ENCODE data around the gene DYNC1I1.

DYNC1I1 gene

DNA sequence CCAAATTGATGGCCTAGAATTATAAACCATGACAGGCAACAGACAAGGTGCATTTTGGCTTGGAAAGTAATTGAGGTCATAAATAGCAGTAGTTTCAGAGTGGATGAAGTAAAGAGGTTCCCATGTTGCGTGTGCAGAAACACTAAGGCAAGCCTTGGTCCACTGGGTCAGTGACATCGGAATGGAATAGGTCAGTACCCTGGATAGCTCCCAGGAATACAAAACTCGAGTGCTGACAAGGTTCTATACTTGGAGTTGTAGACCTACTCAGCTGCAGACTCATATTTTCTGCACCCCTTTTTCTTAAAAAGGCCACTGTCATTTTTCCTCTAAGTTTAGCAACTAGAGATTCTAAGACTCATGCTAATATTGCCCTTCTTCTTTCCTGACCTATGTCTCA, 132.8 kb downstream of the DYNC1I1 start:
- Histone ChIP-seq H3K79me2 (ENCODE audit: insufficient read depth, low read depth) (no peaks in the 10 kb centered on the region), H3K9ac (no peak overlapping the region), H2AFZ (ENCODE audit: low read depth) (no peak overlapping the region), H3K4me2 (no peak overlapping the region), H3K27me3 (ENCODE audit: insufficient read depth, low read depth) (no peaks in the 10 kb centered on the region), H3K4me1 (ENCODE audit: low read depth, poor library complexity, severe bottlenecking) (peaks cover 3% of the 10 kb centered on the region), H3K27ac (no peak overlapping the region), H3K36me3 (ENCODE audit: insufficient read depth) (no peaks in the 10 kb centered on the region), H4K20me1 (ENCODE audit: insufficient read depth) (no peaks in the 10 kb centered on the region), H3K4me3 (IDR thresholded peaks at IDR 0.05; ENCODE audit: insufficient read depth, low read depth, low read length) (no peak overlapping the region)
- TF ChIP-seq, protein P1, sequence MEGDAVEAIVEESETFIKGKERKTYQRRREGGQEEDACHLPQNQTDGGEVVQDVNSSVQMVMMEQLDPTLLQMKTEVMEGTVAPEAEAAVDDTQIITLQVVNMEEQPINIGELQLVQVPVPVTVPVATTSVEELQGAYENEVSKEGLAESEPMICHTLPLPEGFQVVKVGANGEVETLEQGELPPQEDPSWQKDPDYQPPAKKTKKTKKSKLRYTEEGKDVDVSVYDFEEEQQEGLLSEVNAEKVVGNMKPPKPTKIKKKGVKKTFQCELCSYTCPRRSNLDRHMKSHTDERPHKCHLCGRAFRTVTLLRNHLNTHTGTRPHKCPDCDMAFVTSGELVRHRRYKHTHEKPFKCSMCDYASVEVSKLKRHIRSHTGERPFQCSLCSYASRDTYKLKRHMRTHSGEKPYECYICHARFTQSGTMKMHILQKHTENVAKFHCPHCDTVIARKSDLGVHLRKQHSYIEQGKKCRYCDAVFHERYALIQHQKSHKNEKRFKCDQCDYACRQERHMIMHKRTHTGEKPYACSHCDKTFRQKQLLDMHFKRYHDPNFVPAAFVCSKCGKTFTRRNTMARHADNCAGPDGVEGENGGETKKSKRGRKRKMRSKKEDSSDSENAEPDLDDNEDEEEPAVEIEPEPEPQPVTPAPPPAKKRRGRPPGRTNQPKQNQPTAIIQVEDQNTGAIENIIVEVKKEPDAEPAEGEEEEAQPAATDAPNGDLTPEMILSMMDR (conservative IDR thresholded peaks at IDR 0.05; ENCODE audit: low read depth, low read length): no peak

DNA sequence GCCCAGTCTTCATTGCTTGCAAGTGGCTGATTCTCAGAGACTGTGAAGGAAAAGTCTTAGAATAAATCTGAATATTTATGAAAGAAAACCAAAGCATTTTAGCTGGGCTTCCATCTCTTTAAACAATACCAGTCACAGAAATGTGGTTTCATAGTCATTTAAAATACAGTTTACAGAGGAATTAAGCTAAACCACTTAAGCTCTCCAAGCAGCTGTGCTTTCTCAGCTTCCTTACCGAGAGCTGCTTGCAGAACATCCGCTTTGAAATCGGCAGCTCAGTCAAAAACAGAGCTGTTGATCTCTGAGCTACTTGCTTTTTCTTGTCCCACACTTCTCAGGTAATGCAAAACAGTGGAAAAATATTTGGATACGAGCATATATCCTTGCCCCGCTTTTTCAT, 134.5 kb downstream of the DYNC1I1 start:
- H3K36me3 ChIP-seq (ENCODE audit: insufficient read depth): no peaks in the 10 kb centered on the region
- peaks cover 3% of the 10 kb centered on the region for H3K4me1 ChIP-seq (ENCODE audit: low read depth, poor library complexity, severe bottlenecking)
- H3K4me2 ChIP-seq: peak overlapping the region; percentile 20; the same call in 1 of the 2 replicates
- TF ChIP-seq, protein P1 (conservative IDR thresholded peaks at IDR 0.05; ENCODE audit: low read depth, low read length): no peak
- H4K20me1 ChIP-seq (ENCODE audit: insufficient read depth): no peaks in the 10 kb centered on the region
- H3K27ac ChIP-seq: no peak overlapping the region
- no peak overlapping the region for H2AFZ ChIP-seq (ENCODE audit: low read depth)
- H3K9ac ChIP-seq: no peak overlapping the region
- H3K27me3 ChIP-seq (ENCODE audit: insufficient read depth, low read depth): no peaks in the 10 kb centered on the region
- H3K79me2 ChIP-seq (ENCODE audit: insufficient read depth, low read depth): no peaks in the 10 kb centered on the region
- H3K4me3 ChIP-seq (IDR thresholded peaks at IDR 0.05; ENCODE audit: insufficient read depth, low read depth, low read length): no peak overlapping the region

DNA sequence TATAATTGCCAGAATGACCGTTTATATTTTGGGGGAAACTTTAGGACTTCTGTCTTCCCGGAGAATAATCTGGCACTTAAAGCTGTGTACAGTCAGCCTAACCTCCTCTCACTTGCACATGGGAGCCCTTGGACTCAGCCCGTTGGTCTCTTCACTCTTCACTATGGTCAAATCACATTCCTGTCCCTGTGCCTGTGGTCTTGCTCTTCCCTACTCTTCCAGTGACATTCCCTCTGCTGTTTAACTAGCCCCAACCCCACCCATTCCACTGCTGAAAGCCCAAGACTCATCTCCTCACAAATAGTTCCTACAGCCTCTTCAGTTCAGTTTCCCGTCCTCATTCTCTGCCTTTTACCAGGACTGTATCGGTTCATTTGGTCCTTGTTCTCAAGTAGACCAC, 135.0 kb downstream of the DYNC1I1 start:
- Histone ChIP-seq H3K9ac (no peak overlapping the region), H4K20me1 (ENCODE audit: insufficient read depth) (no peaks in the 10 kb centered on the region), H3K36me3 (ENCODE audit: insufficient read depth) (no peaks in the 10 kb centered on the region), H2AFZ (ENCODE audit: low read depth) (no peak overlapping the region), H3K4me3 (IDR thresholded peaks at IDR 0.05; ENCODE audit: insufficient read depth, low read depth, low read length) (no peak overlapping the region), H3K79me2 (ENCODE audit: insufficient read depth, low read depth) (no peaks in the 10 kb centered on the region), H3K27ac (no peak overlapping the region), H3K4me1 (ENCODE audit: low read depth, poor library complexity, severe bottlenecking) (peaks cover 3% of the 10 kb centered on the region), H3K27me3 (ENCODE audit: insufficient read depth, low read depth) (no peaks in the 10 kb centered on the region), H3K4me2 (no peak overlapping the region)
- TF ChIP-seq, protein P1 (conservative IDR thresholded peaks at IDR 0.05; ENCODE audit: low read depth, low read length): no peak

DNA sequence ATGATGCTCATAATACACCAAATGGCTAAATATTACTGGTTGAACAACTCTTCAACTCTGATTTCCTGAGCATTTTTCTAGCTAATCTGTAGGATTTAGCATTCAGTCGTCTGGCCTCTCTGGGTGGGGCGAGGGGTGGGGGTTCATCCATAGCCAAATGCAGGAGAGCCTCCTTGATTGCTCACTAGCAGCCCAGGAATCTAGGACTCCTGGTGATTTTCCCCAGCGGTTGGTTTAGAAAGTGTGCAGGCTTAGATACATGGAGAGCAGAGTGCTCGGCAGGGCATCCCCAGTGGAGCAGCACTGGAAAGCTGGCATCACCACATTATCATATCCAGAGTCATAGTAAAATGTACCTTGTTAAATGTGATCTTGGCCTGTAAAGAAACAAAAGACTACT, 136.1 kb downstream of the DYNC1I1 start:
- Histone ChIP-seq H3K27me3 (ENCODE audit: insufficient read depth, low read depth) (no peaks in the 10 kb centered on the region), H3K4me2 (no peak overlapping the region), H2AFZ (ENCODE audit: low read depth) (no peak overlapping the region), H3K27ac (no peak overlapping the region), H3K79me2 (ENCODE audit: insufficient read depth, low read depth) (no peaks in the 10 kb centered on the region), H3K4me3 (IDR thresholded peaks at IDR 0.05; ENCODE audit: insufficient read depth, low read depth, low read length) (no peak overlapping the region), H4K20me1 (ENCODE audit: insufficient read depth) (no peaks in the 10 kb centered on the region), H3K36me3 (ENCODE audit: insufficient read depth) (no peaks in the 10 kb centered on the region), H3K4me1 (ENCODE audit: low read depth, poor library complexity, severe bottlenecking) (peaks cover 3% of the 10 kb centered on the region), H3K9ac (no peak overlapping the region)
- TF ChIP-seq, protein P1 (conservative IDR thresholded peaks at IDR 0.05; ENCODE audit: low read depth, low read length): no peak

Data from KMS-11 (cell line).